ENCODE data around the gene CFAP65. TPM values are rescaled to one million over a fixed set of nuclear protein-coding genes. Genes with fewer than 3 reads are reported as not detected.
A peak's percentile ranks its signal among the peaks of the same experiment; 100 is the strongest.

Gene CFAP65
- total and polyA plus RNA-seq, 9 of the 15 experiments (the other 6 are each of a cell fraction or from before 2014, with no cell fraction given), result not detected

- TF ChIP-seq, protein P1, sequence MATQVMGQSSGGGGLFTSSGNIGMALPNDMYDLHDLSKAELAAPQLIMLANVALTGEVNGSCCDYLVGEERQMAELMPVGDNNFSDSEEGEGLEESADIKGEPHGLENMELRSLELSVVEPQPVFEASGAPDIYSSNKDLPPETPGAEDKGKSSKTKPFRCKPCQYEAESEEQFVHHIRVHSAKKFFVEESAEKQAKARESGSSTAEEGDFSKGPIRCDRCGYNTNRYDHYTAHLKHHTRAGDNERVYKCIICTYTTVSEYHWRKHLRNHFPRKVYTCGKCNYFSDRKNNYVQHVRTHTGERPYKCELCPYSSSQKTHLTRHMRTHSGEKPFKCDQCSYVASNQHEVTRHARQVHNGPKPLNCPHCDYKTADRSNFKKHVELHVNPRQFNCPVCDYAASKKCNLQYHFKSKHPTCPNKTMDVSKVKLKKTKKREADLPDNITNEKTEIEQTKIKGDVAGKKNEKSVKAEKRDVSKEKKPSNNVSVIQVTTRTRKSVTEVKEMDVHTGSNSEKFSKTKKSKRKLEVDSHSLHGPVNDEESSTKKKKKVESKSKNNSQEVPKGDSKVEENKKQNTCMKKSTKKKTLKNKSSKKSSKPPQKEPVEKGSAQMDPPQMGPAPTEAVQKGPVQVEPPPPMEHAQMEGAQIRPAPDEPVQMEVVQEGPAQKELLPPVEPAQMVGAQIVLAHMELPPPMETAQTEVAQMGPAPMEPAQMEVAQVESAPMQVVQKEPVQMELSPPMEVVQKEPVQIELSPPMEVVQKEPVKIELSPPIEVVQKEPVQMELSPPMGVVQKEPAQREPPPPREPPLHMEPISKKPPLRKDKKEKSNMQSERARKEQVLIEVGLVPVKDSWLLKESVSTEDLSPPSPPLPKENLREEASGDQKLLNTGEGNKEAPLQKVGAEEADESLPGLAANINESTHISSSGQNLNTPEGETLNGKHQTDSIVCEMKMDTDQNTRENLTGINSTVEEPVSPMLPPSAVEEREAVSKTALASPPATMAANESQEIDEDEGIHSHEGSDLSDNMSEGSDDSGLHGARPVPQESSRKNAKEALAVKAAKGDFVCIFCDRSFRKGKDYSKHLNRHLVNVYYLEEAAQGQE (IDR thresholded peaks at IDR 0.05; ENCODE audit: borderline replicate concordance), result peak; percentile 99
- TF ChIP-seq, protein P1 (CRISPR knock-in tag; IDR thresholded peaks at IDR 0.05; ENCODE audit: low read depth), result peak; percentile 96
- TF ChIP-seq, protein P2, sequence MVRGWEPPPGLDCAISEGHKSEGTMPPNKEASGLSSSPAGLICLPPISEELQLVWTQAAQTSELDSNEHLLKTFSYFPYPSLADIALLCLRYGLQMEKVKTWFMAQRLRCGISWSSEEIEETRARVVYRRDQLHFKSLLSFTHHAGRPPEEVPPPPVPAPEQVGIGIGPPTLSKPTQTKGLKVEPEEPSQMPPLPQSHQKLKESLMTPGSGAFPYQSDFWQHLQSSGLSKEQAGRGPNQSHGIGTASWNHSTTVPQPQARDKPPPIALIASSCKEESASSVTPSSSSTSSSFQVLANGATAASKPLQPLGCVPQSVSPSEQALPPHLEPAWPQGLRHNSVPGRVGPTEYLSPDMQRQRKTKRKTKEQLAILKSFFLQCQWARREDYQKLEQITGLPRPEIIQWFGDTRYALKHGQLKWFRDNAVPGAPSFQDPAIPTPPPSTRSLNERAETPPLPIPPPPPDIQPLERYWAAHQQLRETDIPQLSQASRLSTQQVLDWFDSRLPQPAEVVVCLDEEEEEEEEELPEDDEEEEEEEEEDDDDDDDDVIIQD (CRISPR knock-in tag; IDR thresholded peaks at IDR 0.05), result no peak
- peak; percentile 94 for TF ChIP-seq MIER1 (IDR thresholded peaks at IDR 0.05; ENCODE audit: low read depth)
- TF ChIP-seq ADNP (tag; IDR thresholded peaks at IDR 0.05), result no peak
- no peak for TF ChIP-seq RBM14 (IDR thresholded peaks at IDR 0.05; ENCODE audit: borderline replicate concordance, insufficient read depth, low read depth, low read length)
- no peak for TF ChIP-seq HMG20B (CRISPR knock-in tag; IDR thresholded peaks at IDR 0.05)
- TF ChIP-seq FOXP1 (CRISPR knock-in tag; IDR thresholded peaks at IDR 0.05), result 0 out of 2 replicates have a peak, but pooled peaks have one; percentile 36
- TF ChIP-seq, protein P3, sequence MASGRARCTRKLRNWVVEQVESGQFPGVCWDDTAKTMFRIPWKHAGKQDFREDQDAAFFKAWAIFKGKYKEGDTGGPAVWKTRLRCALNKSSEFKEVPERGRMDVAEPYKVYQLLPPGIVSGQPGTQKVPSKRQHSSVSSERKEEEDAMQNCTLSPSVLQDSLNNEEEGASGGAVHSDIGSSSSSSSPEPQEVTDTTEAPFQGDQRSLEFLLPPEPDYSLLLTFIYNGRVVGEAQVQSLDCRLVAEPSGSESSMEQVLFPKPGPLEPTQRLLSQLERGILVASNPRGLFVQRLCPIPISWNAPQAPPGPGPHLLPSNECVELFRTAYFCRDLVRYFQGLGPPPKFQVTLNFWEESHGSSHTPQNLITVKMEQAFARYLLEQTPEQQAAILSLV (tag; IDR thresholded peaks at IDR 0.05), result no peak
- TF ChIP-seq, protein P4, sequence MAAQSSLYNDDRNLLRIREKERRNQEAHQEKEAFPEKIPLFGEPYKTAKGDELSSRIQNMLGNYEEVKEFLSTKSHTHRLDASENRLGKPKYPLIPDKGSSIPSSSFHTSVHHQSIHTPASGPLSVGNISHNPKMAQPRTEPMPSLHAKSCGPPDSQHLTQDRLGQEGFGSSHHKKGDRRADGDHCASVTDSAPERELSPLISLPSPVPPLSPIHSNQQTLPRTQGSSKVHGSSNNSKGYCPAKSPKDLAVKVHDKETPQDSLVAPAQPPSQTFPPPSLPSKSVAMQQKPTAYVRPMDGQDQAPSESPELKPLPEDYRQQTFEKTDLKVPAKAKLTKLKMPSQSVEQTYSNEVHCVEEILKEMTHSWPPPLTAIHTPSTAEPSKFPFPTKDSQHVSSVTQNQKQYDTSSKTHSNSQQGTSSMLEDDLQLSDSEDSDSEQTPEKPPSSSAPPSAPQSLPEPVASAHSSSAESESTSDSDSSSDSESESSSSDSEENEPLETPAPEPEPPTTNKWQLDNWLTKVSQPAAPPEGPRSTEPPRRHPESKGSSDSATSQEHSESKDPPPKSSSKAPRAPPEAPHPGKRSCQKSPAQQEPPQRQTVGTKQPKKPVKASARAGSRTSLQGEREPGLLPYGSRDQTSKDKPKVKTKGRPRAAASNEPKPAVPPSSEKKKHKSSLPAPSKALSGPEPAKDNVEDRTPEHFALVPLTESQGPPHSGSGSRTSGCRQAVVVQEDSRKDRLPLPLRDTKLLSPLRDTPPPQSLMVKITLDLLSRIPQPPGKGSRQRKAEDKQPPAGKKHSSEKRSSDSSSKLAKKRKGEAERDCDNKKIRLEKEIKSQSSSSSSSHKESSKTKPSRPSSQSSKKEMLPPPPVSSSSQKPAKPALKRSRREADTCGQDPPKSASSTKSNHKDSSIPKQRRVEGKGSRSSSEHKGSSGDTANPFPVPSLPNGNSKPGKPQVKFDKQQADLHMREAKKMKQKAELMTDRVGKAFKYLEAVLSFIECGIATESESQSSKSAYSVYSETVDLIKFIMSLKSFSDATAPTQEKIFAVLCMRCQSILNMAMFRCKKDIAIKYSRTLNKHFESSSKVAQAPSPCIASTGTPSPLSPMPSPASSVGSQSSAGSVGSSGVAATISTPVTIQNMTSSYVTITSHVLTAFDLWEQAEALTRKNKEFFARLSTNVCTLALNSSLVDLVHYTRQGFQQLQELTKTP (IDR thresholded peaks at IDR 0.05; ENCODE audit: low read depth in 1 of 2, partially characterized antibody in 2 of 2), result peak in 1 of 2 experiments; percentile 82
- TF ChIP-seq E2F4 (CRISPR knock-in tag; IDR thresholded peaks at IDR 0.05; ENCODE audit: low read depth), result no peak
Observed at GRCh38 chr2:219045937-219046550, 4.7 kb upstream of the CFAP65 start (continued).

Data from K562 (cell line).